GM18526 (cell line): ENCODE results near the gene CD109.

Source experiments
- POLR2A ChIP-seq: IDR thresholded peaks from 3 replicates; pipeline ENCODE4 v1.6.1; 2011; ENCODE audit not compliant: insufficient read length; ENCODE audit errors: extremely low read depth

Gene CD109

DNA sequence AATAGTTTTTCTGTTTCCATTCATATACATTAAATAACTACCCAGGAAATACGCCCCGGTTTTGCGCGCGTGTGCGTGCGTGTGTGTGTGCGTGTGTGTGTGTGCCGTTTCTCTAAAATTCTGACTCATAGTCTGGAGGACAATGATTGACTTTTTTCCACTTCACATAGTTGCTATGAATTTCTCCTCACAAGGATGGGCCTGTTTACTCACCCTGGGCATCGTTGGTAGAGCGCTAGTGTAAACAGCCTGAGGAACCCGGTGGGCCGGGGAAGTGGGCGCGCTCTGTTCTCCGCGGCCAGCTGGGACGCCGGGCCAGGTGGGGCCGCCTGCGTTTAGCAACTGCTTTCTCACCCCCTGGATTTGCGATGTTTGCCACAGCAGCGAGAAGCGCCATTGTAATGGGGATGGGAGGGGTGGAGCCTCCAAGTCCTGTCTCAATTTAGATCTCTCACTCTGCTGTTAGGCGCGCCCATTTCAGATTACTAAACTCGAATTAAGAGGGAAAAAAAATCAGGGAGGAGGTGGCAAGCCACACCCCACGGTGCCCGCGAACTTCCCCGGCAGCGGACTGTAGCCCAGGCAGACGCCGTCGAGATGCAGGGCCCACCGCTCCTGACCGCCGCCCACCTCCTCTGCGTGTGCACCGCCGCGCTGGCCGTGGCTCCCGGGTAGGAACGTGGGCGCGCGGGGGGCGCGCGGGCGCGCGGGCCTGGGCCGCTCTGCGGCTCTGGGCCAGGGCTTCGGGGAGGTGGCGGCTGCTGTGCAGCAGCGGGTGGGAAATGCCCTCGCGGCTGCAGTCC is at the start of gene CD109:
Gene CD109, plus strand, starts transcription at position 585 of the 803 bp plus-strand sequence. Its CDS starts 13 bp downstream, at position 598.
- TF ChIP-seq POLR2A = peak; percentile 30

DNA sequence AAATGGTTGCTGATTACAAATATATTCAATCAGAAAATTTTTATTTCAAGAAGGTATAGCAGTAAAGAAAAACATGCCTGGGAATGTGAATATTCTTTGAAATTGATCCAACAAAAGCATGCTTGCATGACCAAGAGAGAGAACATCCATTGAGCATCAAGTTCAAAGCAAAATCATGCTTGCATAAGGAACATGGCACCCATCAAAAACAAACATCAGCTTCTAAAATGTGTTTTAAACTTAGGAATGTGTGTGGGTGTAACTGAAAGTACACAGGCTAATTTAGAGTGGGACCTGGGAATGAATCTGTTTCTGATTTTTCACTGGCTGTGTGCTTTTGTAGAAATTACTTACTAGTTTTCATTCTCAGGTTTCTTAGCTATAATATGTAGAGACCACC is 47.8 kb upstream of the CD109 start:
- TF ChIP-seq POLR2A = no peak

DNA sequence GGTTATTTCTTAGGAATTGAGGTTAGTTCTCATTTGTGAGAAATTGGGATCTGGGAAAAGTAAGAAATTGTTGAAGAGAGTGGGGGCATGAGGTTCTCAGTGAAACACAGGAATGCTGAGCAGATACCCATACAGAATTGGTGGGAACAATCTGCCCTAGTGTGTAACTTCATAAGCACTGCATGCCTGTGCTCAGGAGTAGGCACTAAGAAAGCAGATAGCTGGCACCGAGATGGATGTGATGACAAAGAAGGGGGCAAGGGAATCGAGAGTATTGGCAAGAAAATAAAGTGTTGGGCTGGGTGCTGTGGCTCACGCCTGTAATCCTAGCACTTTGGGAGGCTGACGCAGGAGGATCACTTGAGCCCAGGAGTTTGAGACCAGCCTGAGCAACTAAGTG is 46.2 kb upstream of the CD109 start:
- TF ChIP-seq POLR2A = no peak

DNA sequence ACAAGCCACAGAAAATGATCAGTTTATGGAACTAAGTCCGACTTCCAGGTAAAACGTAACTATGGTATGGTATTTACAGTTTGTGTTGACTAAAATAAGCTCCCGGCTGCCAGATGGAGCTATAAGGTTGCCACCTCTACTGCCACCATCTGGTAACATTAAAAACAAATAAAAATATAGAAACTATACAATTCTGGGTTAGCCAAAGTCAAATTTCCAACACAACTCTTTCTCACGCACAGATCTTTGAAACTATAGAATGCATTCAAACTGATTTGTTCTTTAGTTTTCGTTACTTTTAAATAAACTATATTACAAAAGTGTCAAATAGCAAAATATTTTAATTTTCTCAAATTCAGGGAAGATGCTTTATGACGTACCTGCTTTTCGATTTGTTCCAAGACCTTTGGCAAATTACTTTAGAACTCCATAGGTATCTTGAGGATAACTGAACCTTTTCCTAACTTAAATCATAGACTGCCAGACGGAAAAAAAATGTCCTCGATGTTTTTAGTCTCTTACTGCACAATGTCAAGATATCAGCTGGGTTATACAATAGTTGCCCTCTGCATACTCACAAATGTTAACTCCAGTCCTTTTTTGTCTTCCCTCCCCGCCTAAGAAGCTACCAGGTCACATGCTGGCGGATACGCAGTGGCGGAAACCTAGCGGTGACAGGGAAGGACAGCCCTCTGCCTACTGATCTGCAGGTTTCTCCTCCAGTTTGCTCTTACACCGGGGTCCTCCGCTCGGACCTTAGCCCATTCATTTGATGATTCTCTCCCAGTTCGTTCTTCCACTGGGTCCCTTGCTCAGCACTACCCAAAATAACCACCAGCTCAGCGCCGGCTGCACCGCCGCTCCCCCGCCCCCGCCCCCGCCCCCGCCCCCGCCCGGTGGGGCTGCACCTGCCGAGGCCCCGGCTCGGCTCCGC is 43.1 kb upstream of the CD109 start:
- no peak for TF ChIP-seq POLR2A

DNA sequence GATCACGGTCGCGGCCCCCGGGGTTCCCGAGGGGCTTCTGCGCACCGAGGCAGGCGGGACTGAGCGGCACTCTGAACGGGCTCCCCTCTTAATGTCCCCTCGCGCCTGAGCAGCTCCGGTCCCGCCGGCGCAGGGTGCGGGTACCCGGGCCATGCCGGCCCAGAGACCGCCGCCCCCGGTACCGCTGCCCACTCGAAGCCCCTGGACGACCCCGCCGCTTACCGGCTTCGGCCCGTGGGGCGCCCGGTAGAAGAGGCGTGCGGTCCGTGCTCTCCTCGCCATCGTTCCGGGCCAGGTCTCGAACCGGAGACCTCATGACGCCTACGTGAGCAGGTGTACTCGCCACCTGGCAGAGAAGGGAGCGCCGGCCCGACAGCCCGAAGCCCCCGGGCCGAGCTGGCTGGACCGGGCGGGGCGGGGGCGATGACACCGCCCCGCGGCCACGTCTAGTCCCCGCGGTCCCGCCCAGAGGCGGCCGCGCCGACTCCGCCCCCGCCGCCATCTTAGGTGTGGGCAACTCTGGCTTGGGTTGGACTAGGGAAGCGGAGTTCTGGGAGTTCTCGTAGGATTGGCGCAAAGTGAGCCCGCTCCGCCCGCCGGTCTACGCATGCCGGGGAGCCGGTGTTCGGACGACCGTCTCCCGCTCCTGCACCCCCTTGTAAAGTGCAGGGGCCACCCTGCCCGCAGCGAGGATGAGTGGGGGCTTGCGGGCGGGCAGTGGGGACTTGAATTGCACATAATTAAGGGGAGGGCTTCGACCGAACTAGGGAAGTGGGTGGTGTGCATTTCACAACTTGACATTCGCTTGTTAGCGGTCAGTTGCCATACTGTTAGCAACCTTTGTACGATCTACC is 42.2 kb upstream of the CD109 start, which contains the start of gene SLC17A5:
Gene SLC17A5, minus strand, starts transcription at position 422 of the 854 bp plus-strand sequence. Its CDS starts 106 bp downstream, at position 316.
- TF ChIP-seq POLR2A = peak; percentile 88

DNA sequence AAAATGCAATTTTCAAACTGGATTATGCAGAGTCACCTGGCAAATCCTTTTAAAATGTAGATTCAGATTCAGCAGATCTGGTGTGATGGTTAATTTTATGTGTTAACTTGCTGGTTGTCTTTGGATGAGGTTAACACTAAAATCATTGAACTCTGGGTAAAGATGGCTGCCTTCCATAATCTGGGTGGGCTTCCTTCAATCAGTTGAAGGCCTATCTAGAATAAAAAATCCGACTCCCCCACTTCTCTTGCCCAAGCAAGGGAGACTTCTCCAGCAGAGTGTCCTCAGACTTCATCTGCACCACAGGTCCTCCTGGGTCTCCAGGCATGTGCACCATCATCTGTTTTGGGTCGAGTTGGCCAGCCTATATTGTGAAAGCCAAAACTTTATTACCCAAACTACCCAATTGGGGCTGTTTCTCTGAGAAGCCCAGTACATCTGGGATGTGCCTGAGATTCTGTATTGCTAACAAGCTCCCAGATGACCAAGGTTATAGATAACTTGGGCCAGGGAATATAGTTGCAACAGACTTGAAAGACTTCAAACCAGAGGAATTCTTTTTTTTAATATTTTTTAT is 40.6 kb upstream of the CD109 start:
- TF ChIP-seq POLR2A = no peak

DNA sequence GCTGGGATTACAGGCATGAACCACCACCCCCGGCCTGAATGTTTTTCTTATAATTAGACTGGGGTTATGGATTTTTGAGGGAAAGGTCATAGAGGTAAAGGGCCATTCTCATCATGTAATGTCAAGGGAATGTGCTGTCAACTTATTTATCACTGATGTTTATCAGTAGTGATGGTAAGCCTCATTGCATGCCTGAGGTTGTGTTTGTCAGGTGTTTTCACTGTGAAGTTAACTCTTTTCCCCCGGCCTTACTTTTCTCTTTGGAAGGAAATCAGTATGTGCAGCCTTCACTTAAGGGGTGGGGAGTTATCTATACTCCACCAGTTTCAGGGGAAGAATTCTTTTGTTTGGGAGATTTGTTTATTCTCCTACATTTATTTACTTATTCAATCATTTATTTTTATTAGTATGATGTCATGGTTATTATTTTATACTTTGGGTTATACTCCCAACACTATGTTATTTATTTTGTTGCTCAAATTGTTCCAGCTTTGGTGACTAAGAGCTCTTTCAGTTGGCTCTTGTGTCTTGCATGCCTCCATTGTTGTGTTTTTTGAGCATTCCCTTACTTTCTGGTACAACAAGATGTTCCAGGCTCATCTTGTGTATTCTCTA is 39.4 kb upstream of the CD109 start:
- no peak for TF ChIP-seq POLR2A

DNA sequence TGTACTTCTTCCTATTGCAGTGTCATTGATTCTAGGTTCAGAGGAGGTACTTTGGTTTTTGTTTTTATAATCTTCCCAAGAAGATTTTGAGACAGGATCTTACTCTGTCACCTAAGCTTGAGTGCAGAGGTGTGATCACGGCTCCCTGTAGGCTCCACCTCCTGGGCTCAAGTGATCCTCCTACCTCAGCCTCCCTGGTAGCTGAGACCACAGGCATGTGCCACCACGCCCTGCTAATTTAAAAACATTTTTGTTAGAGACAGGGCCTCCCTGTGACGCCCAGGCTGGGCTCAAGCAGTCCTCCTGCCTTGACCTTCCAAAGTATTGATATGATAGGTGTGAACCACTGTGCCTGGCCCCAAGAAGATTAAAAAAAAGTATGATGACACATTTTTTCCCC is 38.8 kb upstream of the CD109 start:
- TF ChIP-seq POLR2A = no peak

DNA sequence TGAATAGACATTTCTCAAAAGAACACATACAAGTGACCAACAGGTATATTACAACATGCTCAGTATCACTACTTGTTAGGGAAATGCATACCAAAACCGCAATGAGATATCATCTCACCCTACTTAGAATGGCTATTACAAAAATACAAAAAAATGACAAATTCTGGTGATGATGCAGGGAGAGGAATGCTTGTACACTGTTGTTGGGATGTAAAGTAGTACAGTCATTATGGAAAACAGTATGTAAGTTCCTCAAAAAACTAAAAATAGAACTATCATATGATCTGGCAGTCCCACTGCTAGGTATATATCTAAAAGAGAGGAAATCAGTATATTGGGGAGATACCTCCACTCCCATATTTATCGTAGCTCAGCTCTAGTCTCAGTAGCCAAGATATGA is 31.3 kb upstream of the CD109 start:
- no peak for TF ChIP-seq POLR2A

DNA sequence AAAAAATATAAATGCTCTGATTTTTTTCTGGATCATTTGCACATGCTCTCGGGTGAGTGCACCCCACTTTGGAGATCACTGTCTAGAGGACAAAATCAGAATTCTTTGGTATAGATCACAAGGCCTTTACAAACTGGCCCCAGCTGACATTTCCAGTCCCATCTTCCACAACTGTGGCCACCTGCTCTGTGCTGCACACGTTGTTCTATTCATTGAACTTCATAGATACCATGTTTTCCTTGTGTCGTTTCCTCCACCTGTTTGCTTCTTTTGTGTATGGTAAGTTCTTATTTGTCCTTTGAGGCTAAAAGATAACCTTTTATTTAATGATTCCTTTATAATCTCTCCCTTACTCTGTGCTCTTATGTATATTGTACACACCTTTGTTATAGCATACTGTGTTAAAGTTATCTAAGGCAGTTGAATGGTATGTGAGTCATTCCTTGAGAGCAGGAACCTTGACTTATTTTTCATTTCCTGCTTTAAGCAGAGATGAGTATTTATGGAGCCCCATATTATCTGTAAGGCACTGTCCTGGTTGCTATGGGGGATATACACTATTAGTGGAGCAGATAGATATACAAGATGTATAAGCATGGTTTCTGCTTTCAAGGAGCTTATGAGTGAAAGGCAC is 30.2 kb upstream of the CD109 start:
- TF ChIP-seq POLR2A = no peak

DNA sequence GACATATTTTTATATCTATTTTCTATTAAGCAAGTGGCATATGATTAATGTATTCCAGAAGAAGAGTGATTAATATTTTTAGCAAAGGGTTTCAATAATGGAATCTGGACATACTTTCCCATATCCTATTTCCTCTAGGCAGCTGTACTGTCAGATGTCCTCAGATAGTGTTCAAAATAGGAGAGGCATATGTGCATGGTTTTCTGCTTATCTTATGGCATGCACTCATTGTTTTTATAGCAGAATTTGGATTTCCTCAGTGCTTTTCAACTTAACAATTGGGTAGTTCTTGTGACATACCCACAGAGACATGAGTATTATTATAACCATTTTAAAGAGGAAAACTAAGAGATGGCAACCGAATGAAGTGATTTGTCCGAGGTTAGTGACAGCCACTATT is 29.6 kb upstream of the CD109 start:
- TF ChIP-seq POLR2A = no peak

DNA sequence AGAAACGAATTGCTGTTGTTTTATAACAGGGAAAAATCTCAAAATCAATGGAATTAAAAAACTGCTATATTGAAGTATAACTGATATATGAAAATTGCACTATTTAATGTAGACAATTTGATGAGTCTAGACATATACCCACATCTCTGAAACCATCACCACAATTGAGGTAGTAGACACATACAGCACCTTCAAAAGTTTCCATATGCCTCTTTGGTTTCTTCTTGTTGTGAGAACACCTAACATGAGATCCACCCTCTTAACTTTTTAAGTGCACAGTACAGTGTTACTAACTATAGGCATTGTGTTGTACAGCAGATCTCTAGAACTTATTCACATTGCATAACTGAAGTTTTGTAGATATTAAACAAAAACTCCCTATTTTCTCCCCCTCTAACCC is 28.2 kb upstream of the CD109 start:
- TF ChIP-seq POLR2A = no peak

DNA sequence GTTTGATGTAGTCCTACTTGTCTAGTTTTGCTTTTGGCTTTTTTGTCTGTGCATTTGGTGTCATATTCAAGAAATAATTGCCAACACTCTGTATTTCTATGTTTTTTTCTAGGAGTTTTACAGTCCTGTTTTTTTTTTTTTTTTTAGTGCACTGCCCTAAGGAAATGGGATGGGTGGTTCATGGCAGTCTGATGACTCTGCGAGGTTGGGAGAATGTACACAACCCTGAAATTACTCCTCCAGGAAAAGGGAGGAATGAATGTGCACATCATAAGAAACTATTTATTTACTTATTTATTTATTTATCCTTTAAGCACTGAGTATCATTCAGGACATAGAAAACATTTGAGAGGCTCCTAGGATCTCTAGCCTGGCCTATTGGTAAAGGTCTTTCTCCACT is 27.0 kb upstream of the CD109 start:
- TF ChIP-seq POLR2A = no peak
